ENCODE results near the gene CCDC184.

GRCh38 chr12:48169011-48169410 is 14.4 kb upstream of the CCDC184 start:
- no peak for TF ChIP-seq CTCF (IDR thresholded peaks at IDR 0.05)
- no peak for TF ChIP-seq POLR2A (IDR thresholded peaks at IDR 0.05)
- no peak for TF ChIP-seq POLR2AphosphoS5 (IDR thresholded peaks at IDR 0.05)
